HepG2 (cell line): Measurements from ENCODE around the gene OSBP.

ENCODE experiments used
- ATAD3A ChIP-seq: sonication (generic); formaldehyde crosslinking; IDR thresholded peaks from 2 replicates; pipeline ENCODE4 v1.4.0; 2020; ENCODE audit warnings: missing genetic modification reagents
- CTCF ChIP-seq: sonication (generic); formaldehyde crosslinking; IDR thresholded peaks from 2 replicates; pipeline ENCODE4 v1.5.0; 2020; ENCODE audit warnings: mild to moderate bottlenecking, missing genetic modification reagents, moderate library complexity
- EHMT2 ChIP-seq: fragments of 200-600 bp; sonication (generic); IDR thresholded peaks from 2 replicates; pipeline ENCODE4 v1.7.0; 2017; ENCODE audit warnings: antibody characterized with exemption, low read depth, low read length, borderline replicate concordance
- EP300 ChIP-seq, 3 experiments: sonication (generic) in 1 of 3; formaldehyde crosslinking in 1 of 3; IDR thresholded peaks; 2 replicates each; pipeline versions ENCODE4 v1.5.1 to v1.6.1; 2011 to 2020; ENCODE audit warnings: low read depth in 2 of 3, low read length in 2 of 3, borderline replicate concordance in 1 of 3, improper control_type of control experiment in 1 of 3, mild to moderate bottlenecking in 1 of 3, missing genetic modification reagents in 1 of 3, moderate library complexity in 1 of 3
- RAD21 ChIP-seq: fragments of 450-650 bp; formaldehyde crosslinking; IDR thresholded peaks from 2 replicates; pipeline ENCODE4 v1.5.0; 2020; ENCODE audit warnings: mild to moderate bottlenecking
- ZBTB40 ChIP-seq, 2 experiments: fragments of 450-650 bp in 1 of 2; sonication (generic) in 1 of 2; formaldehyde crosslinking in 1 of 2; IDR thresholded peaks; 2 replicates each; pipeline versions ENCODE4 v1.6.1 to v1.8.0; 2016 to 2022; ENCODE audit warnings: antibody characterized with exemption in 1 of 2, mild to moderate bottlenecking in 1 of 2, missing genetic modification reagents in 1 of 2
- ZBTB7A ChIP-seq: sonication (generic); formaldehyde crosslinking; IDR thresholded peaks from 2 replicates; pipeline ENCODE4 v1.8.0; 2022; ENCODE audit warnings: mild to moderate bottlenecking, missing genetic modification reagents
- TF ChIP-seq, protein P1 (sequence below): sonication (generic); formaldehyde crosslinking; IDR thresholded peaks from 2 replicates; pipeline ENCODE4 v1.4.0; 2020; ENCODE audit warnings: missing genetic modification reagents
- TF ChIP-seq, protein P2 (sequence below): sonication (generic); formaldehyde crosslinking; IDR thresholded peaks from 2 replicates; pipeline ENCODE4 v1.4.0; 2020; ENCODE audit warnings: missing genetic modification reagents

GRCh38 chr11:59614277-59615119 is 1.1 kb downstream of the OSBP start:
- TF ChIP-seq EHMT2 (no peak), ATAD3A (CRISPR knock-in tag) (no peak), CTCF (CRISPR knock-in tag) (no peak), ZBTB7A (no peak), RAD21 (no peak), ZBTB40 (IDR thresholded peaks at IDR 0.05) (no peak), ZBTB40 (CRISPR knock-in tag; IDR thresholded peaks at IDR 0.05) (no peak), EP300 (IDR thresholded peaks at IDR 0.05; ENCODE audit: low read depth in 2 of 2, low read length in 2 of 2) (no peak), EP300 (CRISPR knock-in tag; IDR thresholded peaks at IDR 0.05; ENCODE audit: borderline replicate concordance) (no peak)
- TF ChIP-seq, protein P1, sequence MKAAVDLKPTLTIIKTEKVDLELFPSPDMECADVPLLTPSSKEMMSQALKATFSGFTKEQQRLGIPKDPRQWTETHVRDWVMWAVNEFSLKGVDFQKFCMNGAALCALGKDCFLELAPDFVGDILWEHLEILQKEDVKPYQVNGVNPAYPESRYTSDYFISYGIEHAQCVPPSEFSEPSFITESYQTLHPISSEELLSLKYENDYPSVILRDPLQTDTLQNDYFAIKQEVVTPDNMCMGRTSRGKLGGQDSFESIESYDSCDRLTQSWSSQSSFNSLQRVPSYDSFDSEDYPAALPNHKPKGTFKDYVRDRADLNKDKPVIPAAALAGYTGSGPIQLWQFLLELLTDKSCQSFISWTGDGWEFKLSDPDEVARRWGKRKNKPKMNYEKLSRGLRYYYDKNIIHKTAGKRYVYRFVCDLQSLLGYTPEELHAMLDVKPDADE (CRISPR knock-in tag), result no peak
- TF ChIP-seq, protein P2, sequence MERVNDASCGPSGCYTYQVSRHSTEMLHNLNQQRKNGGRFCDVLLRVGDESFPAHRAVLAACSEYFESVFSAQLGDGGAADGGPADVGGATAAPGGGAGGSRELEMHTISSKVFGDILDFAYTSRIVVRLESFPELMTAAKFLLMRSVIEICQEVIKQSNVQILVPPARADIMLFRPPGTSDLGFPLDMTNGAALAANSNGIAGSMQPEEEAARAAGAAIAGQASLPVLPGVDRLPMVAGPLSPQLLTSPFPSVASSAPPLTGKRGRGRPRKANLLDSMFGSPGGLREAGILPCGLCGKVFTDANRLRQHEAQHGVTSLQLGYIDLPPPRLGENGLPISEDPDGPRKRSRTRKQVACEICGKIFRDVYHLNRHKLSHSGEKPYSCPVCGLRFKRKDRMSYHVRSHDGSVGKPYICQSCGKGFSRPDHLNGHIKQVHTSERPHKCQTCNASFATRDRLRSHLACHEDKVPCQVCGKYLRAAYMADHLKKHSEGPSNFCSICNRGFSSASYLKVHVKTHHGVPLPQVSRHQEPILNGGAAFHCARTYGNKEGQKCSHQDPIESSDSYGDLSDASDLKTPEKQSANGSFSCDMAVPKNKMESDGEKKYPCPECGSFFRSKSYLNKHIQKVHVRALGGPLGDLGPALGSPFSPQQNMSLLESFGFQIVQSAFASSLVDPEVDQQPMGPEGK (CRISPR knock-in tag), result no peak
